Effector memory CD4-positive, alpha-beta T cell (primary cell): ENCODE data around the gene GUK1.
"Not testable (repeated sequence)": the region's sequence is repeated elsewhere in the genome, so short reads cannot be mapped to it uniquely, and the experiment has no call there.

Source experiments
- DNase-seq, 3 donors: peaks; one replicate each; pipeline ENCODE4 v3.0.0-alpha.2; 2020
- H3K27ac ChIP-seq: 2 replicates; pipeline ENCODE4 v1.7.0; 2013; ENCODE audit warnings: mild to moderate bottlenecking, low read length, moderate library complexity; ENCODE audit not compliant: insufficient read depth, poor library complexity, severe bottlenecking
- H3K27me3 ChIP-seq: replicated peaks from 2 replicates; pipeline ENCODE4 v1.7.0; 2013; ENCODE audit warnings: mild to moderate bottlenecking, low read length; ENCODE audit not compliant: insufficient read depth, control insufficient read depth, poor library complexity, severe bottlenecking
- H3K36me3 ChIP-seq: 2 replicates; pipeline ENCODE4 v1.7.0; 2013; ENCODE audit warnings: mild to moderate bottlenecking, low read length, moderate library complexity; ENCODE audit not compliant: control insufficient read depth, insufficient read depth
- H3K4me1 ChIP-seq: 2 replicates; pipeline ENCODE4 v1.7.0; 2013; ENCODE audit warnings: low read length, mild to moderate bottlenecking; ENCODE audit not compliant: control insufficient read depth, insufficient read depth, poor library complexity, severe bottlenecking
- H3K4me3 ChIP-seq: 2 replicates; pipeline ENCODE4 v1.7.0; 2013; ENCODE audit warnings: low read length, low read depth, mild to moderate bottlenecking; ENCODE audit not compliant: insufficient read depth, poor library complexity, severe bottlenecking
- H3K9me3 ChIP-seq: 2 replicates; pipeline ENCODE4 v1.7.0; 2013; ENCODE audit warnings: mild to moderate bottlenecking, low read length, moderate library complexity; ENCODE audit not compliant: control insufficient read depth

GUK1 gene

DNA sequence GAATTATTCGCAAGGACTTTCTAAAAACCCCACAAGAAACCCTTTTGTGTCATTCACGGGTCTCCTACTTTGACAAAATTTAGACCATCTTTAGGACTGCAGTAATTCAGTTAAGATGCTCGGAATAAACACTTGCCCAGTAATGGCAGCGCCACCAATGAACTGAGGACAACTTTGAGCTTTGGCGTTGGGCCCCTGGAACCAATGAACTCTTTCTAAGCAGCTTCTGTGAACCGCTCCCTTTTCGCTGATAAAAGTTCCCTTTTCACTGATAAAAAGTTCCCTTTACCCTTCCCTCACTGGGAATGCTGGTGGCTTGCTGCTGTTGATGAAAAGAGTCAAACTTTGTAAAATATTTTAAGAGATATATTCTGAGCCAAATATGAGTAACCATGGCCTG is 29.5 kb upstream of the GUK1 start:
- Histone ChIP-seq H3K27ac (no peak overlapping the region), H3K9me3 (no peaks in the 10 kb centered on the region), H3K36me3 (peaks cover 17% of the 10 kb centered on the region), H3K4me3 (no peak overlapping the region), H3K4me1 (peaks cover 18% of the 10 kb centered on the region), H3K27me3 (no peaks in the 10 kb centered on the region)
- DNase-seq = no peak

GRCh38 chr1:228111315-228111714 is 28.8 kb upstream of the GUK1 start:
- H3K36me3 ChIP-seq = peaks cover 12% of the 10 kb centered on the region
- H3K27ac ChIP-seq, H3K4me3 ChIP-seq, H3K9me3 ChIP-seq, H3K27me3 ChIP-seq, DNase-seq: not testable (repeated sequence)
- peaks cover 18% of the 10 kb centered on the region for H3K4me1 ChIP-seq

DNA sequence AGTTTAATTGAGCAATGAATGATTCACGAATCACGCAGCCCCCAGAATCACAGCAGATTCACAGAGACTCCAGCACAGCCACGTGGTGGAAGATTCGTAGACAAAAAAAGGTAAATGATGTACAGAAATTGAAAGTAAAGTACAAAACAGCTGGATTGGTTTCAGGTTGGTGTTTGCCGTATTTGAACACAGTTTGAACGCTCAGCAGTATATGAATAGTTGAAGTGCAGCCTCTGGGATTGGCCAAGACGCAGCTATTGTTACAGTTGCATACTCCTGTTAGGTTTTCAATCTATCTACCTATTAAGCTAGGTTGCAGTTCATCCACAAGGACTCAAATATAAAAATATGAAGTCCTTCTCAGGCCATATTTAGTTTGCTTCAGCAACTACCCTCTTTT is 27.9 kb upstream of the GUK1 start:
- no peaks in the 10 kb centered on the region for H3K9me3 ChIP-seq
- H3K27me3 ChIP-seq = no peaks in the 10 kb centered on the region
- H3K4me1 ChIP-seq = peaks cover 18% of the 10 kb centered on the region
- peaks cover 4% of the 10 kb centered on the region for H3K36me3 ChIP-seq
- DNase-seq = no peak
- H3K27ac ChIP-seq = no peak overlapping the region
- no peak overlapping the region for H3K4me3 ChIP-seq

GRCh38 chr1:228112617-228113016 is 27.5 kb upstream of the GUK1 start:
- Histone ChIP-seq H3K4me1 (peaks cover 18% of the 10 kb centered on the region), H3K9me3 (no peaks in the 10 kb centered on the region), H3K4me3 (no peak overlapping the region), H3K27me3 (no peaks in the 10 kb centered on the region), H3K36me3 (no peaks in the 10 kb centered on the region), H3K27ac (no peak overlapping the region)
- no peak for DNase-seq

GRCh38 chr1:228114827-228115226 is 25.3 kb upstream of the GUK1 start:
- no peaks in the 10 kb centered on the region for H3K27me3 ChIP-seq
- DNase-seq = no peak
- no peak overlapping the region for H3K4me3 ChIP-seq
- peaks cover 4% of the 10 kb centered on the region for H3K4me1 ChIP-seq
- no peaks in the 10 kb centered on the region for H3K36me3 ChIP-seq
- no peak overlapping the region for H3K27ac ChIP-seq
- H3K9me3 ChIP-seq = no peaks in the 10 kb centered on the region

DNA sequence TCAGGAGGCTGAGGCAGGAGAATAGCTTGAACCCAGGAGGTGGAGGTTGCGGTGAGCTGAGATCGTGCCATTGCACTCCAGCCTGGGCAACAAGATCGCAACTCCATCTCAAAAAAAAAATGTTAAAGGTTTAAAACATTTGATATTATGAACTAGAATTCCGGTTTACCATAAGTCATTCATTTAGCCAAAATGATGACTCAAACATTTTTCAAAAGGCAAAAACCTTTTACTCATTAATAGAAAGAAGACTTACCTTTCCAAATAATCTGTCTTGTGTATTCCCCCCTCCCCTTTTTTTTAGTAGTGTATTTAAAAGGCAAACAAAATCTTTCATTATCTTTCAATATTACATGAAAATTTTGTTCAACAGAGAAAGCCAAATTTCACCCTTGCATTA is 22.7 kb upstream of the GUK1 start:
- Histone ChIP-seq H3K4me1 (no peaks in the 10 kb centered on the region), H3K9me3 (no peaks in the 10 kb centered on the region), H3K27ac (no peak overlapping the region), H3K4me3 (no peak overlapping the region), H3K27me3 (no peaks in the 10 kb centered on the region), H3K36me3 (no peaks in the 10 kb centered on the region)
- no peak for DNase-seq

DNA sequence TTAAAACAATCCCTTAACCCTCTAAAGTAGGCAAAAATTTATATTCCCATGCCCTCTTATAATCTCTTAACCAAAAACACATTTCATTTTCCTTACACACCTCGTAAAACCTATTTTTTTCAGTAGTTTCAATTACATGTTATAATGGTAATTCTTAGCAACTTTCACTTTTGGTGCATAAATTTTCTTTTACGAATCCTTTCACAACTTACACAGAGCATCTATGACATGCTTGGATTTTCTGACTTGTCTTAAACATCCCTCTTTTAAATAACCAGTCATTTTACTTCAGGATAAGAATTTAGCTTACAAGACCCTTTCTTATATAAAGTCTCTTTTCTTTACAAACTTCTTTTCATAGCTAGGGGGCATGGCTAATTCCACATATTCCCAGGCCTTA is 22.0 kb upstream of the GUK1 start:
- Histone ChIP-seq H3K9me3 (no peaks in the 10 kb centered on the region), H3K36me3 (no peaks in the 10 kb centered on the region), H3K4me1 (no peaks in the 10 kb centered on the region), H3K27ac (no peak overlapping the region), H3K4me3 (no peak overlapping the region), H3K27me3 (no peaks in the 10 kb centered on the region)
- no peak for DNase-seq

DNA sequence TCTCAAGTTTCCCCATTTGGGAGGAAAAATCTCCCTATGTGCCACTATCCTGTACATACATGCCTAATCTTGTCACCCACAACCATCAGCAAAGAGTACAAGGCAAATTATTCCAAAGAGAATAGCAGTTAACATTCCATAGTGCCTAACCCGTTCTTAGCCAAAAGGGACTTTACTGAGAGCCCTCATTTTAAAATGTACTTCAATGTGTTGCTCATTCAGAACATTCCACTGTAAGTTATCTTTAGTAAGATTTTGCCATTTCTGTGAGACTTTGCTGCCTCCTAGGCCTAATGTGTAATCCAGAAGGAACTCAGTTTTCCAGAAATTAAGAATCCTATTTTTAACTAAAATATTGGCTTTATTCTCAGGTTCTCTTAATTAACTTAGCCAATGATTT is 19.7 kb upstream of the GUK1 start:
- Histone ChIP-seq H3K9me3 (no peaks in the 10 kb centered on the region), H3K4me1 (no peaks in the 10 kb centered on the region), H3K36me3 (no peaks in the 10 kb centered on the region), H3K27me3 (no peaks in the 10 kb centered on the region), H3K27ac (no peak overlapping the region), H3K4me3 (no peak overlapping the region)
- DNase-seq = no peak

- Histone ChIP-seq H3K4me3 (no peak overlapping the region), H3K27ac (no peak overlapping the region)
- no peak for DNase-seq
These were observed 19.1 kb upstream of the GUK1 start for GRCh38 chr1:228120857-228121489.

DNA sequence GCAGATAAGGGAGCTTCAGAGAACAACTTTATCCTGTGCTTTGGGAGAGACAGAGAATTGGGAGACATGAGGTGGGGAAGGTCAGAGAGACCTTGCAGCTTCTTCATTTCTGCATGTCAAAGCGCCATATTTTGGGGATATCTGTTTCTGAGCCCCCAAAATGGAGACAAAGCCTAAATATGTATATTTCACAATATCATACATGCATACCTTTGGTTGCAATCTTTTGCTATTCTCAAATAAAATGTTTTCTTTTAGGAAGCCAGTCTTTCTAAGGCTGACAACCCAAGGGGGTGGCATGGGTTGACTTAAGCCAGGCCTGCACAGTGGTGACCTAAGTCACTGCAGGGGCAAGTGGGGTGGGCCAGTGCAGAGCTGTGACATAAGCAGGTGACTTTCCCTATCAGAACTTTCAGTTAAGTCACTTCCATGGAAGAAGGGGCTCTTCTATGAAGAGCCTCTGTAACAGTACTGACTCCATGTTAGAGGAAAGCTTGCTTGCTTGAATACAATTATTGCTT is 17.1 kb upstream of the GUK1 start:
- Histone ChIP-seq H3K36me3 (no peaks in the 10 kb centered on the region), H3K4me1 (no peaks in the 10 kb centered on the region), H3K4me3 (no peak overlapping the region), H3K27me3 (no peaks in the 10 kb centered on the region), H3K27ac (no peak overlapping the region), H3K9me3 (no peaks in the 10 kb centered on the region)
- DNase-seq = no peak

More at GRCh38 chr1:228120857-228121489, 19.1 kb upstream of the GUK1 start:
- Histone ChIP-seq H3K9me3 (no peaks in the 10 kb centered on the region), H3K36me3 (no peaks in the 10 kb centered on the region), H3K4me1 (no peaks in the 10 kb centered on the region), H3K27me3 (no peaks in the 10 kb centered on the region)
